ENCODE results near the gene TSSC4.

Gene TSSC4

DNA sequence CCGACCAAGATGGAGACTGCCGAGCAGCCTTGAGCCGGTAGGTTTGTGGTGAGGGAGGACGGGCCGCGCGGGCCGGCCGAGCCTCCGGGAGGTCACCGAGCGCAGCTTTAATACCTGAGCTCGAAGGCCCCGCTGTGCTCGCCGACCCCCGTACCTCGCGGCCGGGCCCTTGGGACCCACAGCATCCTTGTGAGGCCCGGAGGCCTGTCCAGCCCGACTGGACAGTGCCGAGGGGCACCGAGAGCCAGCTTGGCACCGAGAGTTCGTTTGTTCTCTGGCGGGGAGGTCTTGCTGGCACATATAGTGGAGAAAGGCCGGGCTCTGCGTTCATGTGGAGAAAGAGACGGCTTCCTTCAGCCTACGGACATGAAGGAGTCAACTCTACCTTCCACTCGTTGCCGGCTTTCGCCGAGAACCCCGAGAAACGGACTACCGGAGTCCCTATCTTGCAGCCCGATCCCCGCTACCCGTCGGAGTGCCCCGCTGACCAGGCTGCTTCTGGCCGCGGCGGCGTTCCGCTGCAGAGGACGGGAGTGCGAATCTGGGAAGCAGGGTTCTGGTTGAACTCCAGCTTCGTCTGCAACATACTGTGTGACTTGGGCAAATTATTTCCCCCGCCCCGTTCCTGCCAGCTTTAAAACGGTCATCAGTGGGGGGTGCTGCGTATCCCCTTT, 349 bp downstream of the TSSC4 start:
- no peak for DNase-seq (ENCODE audit: low read depth in 3 of 3)

DNA sequence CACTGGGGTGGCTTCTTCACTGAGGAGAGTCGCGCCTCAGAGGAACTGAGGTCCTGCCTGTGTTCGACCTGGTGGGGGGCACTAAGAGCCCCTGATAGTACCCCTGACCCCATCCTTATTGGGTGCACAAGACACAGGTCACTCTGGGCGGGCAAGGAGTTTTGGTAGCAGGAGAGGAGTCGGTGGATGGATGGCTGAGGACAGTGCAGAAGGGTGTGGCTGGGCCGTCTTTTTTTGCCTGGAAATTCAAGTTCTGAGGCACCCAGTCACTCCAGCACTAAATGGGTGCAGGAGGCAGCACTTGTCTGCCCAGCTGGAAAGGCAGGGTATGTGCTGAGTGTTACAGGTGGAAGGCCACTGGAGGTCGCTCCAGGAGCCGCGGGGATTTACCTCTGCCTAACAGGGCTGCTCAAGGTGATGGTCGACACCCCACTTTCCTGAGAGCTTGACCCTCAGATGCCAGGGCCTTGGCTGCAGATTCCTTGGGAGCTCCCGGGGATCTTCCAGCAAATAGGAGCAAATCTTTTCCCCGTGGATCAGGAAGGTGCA, 960 bp downstream of the TSSC4 start:
- no peak for DNase-seq (ENCODE audit: low read depth in 3 of 3)

DNA sequence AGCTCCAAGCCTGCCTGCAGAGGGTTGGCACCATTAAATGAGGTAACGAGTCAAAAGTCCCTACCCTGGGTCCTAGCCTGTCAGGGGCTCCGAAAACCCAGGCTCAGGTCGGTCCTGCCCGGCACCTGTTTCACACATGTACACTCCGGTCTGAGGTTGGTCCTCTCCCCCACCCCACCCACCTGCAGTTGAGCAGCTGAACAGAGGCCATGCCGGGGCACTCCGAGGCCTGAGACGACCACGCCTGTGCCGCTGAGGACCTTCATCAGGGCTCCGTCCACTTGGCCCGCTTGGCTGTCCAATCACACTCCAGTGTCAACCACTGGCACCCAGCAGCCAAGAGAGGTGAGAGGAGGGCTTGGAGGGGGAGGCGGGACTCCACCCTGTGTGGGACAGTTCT, 1.6 kb downstream of the TSSC4 start:
- DNase-seq (ENCODE audit: low read depth in 3 of 3): no peak

DNA sequence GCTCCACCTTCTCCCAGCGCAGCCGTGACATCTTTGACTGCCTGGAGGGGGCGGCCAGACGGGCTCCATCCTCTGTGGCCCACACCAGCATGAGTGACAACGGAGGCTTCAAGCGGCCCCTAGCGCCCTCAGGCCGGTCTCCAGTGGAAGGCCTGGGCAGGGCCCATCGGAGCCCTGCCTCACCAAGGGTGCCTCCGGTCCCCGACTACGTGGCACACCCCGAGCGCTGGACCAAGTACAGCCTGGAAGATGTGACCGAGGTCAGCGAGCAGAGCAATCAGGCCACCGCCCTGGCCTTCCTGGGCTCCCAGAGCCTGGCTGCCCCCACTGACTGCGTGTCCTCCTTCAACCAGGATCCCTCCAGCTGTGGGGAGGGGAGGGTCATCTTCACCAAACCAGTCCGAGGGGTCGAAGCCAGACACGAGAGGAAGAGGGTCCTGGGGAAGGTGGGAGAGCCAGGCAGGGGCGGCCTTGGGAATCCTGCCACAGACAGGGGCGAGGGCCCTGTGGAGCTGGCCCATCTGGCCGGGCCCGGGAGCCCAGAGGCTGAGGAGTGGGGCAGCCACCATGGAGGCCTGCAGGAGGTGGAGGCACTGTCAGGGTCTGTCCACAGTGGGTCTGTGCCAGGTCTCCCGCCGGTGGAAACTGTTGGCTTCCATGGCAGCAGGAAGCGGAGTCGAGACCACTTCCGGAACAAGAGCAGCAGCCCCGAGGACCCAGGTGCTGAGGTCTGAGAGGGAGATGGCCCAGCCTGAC, 2.5 kb downstream of the TSSC4 start:
- DNase-seq (ENCODE audit: low read depth in 3 of 3): no peak

DNA sequence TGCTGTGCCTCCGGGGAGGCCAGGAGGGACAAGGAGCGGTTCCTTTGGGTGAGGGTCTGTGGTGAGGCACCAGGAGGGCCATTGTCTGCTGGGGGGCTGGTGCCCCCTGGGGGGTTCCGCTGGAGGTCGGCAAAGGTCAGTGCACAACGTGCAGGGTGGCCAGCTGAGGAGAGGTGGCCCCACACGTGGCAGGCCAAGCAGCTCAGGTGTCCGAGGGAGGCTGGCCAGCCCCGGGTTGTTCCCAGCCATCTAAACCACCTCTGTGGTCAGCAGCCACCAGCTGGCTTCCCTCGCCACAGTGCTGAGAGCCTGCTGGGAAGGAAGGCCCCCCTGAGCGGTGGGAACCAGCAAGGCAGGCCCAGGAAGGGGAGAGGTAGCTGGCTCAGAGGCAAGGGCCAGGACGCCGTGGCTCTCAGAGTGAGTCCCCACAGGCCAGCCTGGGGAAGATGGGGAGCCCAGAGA, 4.2 kb downstream of the TSSC4 start:
- DNase-seq (ENCODE audit: low read depth in 3 of 3): no peak

DNA sequence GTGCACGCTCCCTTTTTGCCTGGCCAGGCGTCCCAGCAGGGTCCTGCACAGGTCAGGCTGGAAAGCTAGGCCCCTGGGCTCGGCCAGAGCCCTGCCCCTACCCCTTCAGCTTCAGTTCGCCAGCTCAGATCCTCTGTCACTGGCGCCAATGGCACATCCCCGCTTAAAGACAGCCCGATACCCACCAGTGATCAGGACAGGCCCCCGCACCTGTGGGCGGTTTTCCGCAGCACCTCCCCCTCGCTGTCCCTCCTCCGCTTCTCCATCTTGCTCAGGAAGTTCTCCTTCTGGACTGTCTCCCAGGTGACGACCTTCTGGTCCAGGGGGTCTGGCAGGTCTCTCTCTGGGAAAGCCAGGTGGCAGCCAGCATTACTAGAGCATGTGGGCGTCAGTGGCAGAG, 5.9 kb downstream of the TSSC4 start:
- DNase-seq (ENCODE audit: low read depth in 3 of 3): no peak

DNA sequence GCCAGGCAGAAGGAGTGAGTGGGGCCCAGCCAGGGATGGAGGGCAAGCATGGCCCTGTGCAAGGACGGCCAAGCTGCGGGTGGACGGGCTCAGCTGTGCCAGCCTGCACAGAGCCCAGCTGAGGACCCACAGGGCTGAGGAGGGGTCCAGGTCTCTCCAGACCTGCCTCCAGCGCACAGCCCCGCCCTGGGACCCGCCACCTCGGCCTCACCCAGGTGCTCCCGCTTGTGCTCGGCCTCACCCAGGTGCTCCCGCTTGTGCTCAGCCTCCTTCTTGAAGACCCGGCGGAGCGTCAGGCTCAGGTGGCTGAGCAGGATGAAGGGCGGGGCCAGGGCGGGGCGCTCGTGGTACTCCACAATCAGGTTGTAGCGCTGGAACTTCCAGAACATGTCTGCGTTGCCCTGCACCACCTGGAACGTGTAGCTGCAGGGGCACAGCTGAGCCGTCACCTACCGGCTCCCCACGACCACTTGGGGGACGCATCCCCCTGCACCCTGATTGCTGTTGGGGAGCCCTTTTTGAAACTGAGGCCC, 6.4 kb downstream of the TSSC4 start:
- no peak for DNase-seq (ENCODE audit: low read depth in 3 of 3)

DNA sequence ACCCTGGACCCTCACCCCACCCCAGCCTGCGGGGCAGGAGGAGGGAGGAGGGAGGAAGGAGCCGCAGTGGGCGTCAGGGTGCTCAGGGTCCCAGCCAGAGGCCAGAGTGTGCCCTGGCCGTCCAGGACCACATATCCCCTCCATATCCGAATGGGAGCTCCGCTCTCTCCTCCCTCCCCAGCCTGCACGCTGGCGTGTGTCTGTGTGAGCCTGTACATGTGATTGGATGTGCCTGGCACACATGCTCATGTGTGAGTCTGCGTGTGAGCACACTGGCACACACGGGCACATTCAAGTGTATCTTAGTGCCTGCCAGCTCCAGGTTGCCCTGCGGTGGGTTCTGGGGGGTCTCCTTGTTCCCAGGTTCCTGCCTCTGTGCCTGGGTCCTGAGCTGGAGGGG, 8.1 kb downstream of the TSSC4 start:
- no peak for DNase-seq (ENCODE audit: low read depth in 3 of 3)

DNA sequence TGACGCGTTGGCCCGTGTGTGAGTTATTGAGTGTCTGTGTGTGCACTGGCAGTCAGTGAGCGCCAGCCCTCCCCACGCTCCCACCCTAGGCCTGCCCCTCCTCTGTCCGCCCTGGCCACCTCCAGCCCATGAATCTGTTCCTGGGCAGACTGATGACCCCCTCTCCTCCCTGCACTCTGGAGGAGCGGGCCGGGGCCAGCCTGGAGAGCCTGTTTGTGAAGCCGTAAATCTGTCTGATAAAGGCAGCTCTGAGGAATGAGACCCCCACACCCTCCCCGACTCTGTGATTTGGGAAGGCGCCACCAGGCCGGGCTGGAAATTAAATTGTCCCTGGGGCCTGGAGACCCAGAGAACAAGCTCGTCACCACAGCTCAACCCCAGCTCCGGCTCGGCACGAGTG, 8.6 kb downstream of the TSSC4 start:
- DNase-seq (ENCODE audit: low read depth in 3 of 3): no peak

DNA sequence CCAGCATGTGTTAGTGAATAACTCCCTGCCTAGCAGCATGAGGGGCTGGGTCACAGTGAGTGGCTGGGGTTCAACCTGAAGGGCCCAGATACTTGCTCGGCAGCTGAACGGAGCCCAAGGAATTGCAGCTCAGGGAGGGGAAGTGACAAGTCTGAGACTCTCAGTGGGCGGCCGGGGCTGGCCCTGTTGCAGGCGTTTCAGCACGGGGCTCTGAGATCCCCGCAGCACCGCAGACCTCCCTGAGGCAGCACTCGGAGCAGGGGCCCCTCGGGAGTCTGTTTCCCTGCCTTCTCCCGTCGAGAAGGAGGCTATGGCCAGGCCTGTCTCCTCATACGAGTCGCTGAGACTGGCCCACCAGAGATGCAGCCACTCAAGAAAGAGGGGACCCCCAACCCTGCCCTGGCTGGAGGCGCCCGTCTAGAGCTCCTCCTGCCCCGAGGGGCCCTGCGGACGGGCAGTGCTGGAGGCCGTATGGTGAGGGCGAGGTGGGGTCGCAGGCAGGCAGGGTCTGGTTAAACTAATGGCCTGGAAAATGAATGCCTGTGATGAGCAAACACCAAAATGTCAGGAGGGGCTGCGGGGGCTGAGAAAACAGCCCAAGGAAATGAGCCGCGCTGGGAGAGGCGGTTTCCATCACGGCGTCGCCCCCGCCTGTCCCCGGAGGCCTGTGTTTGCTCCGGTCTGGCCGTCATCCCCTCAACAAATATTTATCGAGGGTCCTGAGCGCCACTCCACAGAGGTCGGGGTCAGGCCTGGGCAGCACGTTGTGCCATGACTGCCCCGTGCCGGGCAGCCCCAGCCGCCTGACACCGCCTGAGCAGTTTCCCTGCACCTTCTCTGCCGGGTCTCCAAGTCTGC, 9.3 kb downstream of the TSSC4 start:
- no peak for DNase-seq (ENCODE audit: low read depth in 3 of 3)

DNA sequence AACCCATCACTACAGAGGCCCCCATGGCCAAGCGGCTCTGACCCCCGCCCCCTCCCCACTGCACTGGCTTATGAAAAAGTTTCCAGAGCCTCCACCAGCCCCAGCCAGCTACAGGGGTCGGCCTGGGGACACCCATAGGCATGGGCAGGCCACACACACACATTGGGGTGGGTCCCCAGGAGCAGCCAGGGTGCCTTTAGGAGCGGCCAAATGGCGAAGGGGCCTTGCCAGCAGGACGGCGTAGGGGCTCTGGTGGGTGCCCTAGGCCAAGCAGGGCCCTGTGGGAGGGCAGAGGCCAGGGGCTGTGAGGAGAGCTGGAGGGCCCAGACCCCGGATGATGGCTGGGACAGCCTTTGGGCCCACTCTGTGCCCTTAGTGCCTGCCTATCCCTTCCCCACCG, 10.1 kb downstream of the TSSC4 start:
- DNase-seq (ENCODE audit: low read depth in 3 of 3): no peak

DNA sequence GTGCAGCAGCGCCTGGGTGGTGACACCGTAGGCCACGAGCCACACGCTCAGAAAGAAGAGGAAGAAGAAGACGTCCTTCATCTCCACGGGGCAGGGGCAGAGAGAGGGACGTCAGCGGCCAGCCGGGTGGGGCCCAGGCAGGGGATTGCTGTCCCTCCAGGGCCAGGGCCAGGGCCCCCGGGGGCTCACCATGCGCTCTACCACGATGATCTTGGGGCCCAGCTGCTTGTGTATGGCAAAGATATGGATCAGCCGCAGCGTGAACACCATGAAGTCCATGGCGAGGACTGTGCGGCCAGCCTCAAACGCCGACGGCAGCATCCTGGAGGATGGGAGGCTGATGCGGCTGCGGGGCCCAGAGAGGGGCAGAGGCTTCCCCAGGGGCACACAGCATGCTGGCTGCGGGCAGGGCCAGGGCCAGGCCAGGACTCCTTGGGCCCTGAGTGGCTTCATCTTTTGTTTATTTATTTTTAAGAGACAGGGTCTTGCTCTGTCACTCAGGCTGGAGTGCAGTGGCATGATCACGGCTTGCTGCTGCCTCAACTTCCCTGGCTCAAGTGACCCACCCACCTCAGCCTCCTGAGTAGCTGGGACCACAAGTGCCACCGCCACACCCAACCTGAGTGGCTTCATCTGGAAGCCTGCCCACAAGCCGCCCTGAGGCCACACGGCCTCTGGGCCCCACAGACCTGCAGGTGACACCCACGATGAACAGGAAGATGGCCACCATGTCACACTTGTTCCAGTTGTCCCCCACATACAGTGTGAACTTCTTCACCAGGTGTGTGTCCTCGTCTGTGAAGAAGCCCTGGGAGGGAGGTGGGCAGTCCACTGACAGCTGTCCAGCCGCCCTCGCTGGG, 11.1 kb downstream of the TSSC4 start:
- no peak for DNase-seq (ENCODE audit: low read depth in 3 of 3)

DNA sequence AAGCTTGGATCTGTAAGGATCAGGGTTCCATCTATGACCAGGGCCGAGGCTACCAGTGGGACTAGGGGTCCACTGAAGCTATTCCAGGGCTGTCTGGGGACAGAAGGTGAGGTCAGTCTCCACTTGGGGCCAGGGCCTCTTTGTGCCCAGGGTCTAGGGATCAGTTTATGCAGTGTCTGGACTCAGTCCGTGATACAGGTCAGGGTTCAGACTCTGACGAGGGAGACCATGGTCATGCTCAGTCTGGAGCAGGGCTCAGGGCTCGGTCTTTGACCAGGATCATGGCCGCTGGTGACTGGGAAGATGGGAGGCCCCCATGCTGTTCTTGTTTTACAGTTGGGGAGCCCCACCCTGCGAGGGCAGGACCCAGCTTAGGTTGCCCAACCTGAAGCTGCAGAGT, 11.8 kb downstream of the TSSC4 start:
- DNase-seq (ENCODE audit: low read depth in 3 of 3): no peak

DNA sequence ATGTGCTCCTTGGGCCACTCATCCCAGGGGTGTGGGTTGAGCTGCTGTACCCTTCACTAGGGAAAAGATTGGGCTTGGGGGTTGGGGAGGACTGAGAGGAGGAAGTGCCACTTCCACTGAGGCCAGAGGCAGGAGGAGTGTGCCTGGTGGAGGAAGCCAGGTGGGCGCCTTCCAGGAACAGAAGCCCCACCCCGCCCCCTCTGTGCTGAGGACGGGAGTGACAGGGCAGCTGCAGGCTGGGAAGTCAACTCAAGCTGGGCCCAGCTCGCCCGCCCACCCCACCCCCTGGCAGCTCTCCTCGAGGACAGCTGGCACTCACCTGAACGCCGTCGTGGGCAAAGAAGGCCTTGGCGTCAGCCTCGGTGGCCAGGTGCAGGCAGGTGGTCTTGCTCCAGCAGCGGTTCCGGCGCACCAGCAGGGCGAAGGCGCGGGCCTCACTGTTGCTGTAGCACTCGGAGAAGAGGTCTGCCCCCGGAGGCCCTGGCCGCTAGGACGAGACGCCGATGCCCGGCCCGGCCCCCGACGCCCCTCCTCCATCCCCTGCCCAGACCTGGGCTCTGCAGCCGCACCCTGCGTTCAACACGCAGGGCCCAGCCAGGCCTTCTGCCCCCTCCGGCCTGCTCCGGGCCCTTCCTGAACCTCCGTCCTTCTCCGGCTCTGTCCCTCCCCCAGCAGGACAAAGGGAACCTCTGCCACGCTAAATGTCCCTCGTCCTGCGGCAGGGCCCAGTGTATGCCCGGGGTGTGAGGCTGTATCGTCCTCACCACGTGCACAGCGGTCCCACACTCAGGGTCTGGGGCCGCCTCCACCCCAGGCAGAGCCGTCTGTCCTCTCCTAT, 13.4 kb downstream of the TSSC4 start:
- no peak for DNase-seq (ENCODE audit: low read depth in 3 of 3)

DNA sequence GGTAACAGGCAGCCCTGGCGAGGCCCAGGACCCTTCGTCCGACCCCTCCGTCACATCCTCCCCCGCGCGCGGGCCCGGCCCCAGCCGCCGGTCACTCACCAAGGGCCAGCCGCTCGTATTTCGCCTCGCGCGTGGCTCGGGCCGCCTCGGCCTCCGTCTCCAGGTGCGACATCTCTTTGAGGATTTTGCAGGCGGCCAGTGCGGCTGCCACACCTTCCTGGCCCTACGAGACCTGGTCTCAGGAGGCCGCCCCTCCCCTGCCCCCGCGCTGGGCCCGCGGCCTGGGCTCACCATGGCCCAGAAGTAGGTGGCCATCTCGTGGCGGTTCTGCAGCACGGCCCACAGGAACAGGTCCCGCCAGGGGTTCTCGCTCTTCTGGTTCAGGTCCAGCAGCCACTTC, 14.1 kb downstream of the TSSC4 start:
- no peak for DNase-seq (ENCODE audit: low read depth in 3 of 3)

DNA sequence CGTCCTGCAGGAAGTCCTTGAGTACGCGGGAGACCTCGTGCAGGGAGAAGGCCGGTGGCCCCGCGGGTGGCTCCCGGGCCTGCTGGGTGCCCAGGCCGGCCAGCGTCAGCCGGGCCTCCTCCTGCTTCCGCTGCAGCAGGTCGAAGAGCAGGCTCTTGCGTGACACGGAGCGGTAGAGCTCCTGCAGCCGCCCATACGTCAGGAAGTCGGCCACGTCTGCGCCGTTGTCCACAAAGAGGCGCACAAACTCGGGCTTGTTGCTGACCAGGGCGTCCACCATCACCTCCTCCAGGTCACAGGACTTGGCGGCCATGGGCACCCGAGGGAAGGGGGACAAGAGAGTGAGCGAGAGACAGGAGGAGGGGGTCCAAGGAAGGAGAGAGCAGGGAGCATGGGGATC, 14.6 kb downstream of the TSSC4 start:
- no peak for DNase-seq (ENCODE audit: low read depth in 3 of 3)

DNA sequence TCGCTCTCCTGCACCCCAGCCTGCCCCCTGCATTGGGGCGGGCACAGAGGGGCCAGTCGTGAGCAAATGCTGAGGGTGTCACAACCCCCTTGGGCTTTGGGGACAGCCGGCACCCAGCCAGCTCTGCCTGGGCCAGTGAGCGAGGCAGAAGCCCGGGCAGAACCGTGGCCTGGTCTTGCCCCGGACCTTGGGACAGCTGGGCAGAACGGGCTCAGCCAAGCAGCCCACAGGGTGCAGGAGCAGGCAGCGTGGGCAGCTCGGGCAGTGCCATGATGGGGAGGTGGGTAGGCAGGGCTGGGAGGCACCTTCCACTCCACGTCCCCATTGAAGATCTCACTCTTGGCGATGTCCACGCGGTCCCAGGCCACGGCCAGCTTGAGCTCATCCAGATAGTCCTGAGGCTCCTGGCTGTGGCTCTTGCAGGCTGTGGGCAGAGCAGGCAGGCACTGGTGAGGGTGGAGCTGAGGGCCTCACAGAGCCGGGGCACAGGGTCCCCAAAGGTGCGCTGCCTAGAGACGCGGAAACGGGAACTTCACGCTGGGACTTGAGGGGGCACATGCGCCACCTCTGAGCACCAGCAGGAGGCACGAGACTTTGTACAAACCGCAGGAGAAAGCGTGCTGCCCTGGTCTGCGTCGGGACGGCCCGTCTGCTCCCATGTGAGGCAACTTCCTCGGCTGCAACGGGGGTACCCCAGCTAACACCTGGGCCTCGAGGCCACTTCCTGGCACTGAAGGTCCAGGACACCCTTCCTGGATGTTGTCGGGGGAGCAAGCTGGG, 15.2 kb downstream of the TSSC4 start:
- DNase-seq (ENCODE audit: low read depth in 3 of 3): no peak

DNA sequence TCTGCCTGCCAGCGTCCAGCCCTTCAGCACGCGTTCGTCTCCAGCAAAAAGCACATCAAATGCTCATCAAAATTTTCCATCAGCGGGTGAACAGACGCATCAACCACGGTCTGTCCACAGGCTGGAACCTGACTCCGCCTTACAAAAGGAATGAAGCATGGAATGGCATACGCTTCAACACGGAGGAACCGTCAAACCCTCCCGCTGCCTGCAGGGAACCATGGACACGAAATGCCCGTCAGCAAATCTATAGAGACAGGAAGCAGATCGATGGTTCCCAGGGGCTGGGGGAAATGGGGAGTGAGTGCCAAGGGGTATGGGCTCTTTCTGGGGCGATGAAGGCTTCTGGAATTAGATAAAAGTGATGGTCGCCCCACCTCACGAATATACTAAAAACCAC, 16.2 kb downstream of the TSSC4 start:
- no peak for DNase-seq (ENCODE audit: low read depth in 3 of 3)
